ENCODE results near the gene DRG2.

- TF ChIP-seq POLR2A (IDR thresholded peaks at IDR 0.05; ENCODE audit: low read depth, low read length) (no peak), SPI1 (IDR thresholded peaks at IDR 0.05; ENCODE audit: low read depth, low read length) (no peak), TAF1 (IDR thresholded peaks at IDR 0.05; ENCODE audit: low read depth, low read length) (no peak)
Observed at GRCh38 chr17:18105027-18105426, 17.3 kb downstream of the DRG2 start.

Data from GM12891 (cell line).